SJSA1 (cell line): ENCODE data around the gene DYNC2H1. TPM values are rescaled to one million over a fixed set of nuclear protein-coding genes. Genes with fewer than 3 reads are reported as not detected.
A peak's percentile ranks its signal among the peaks of the same experiment; 100 is the strongest.

Experiments used
- DNase-seq, 2 experiments: peaks; one replicate each; pipeline ENCODE4 v3.0.0-alpha.2; 2015 to 2020; ENCODE audit warnings: low spot score in 2 of 2, low read depth in 1 of 2
- H3K27ac ChIP-seq: fragments of 250-450 bp; sonication (Bioruptor Pico); 2 replicates; pipeline ENCODE4 v1.5.1; 2020; ENCODE audit warnings: mild to moderate bottlenecking, moderate library complexity
- H3K27me3 ChIP-seq: fragments of 250-450 bp; sonication (Bioruptor Pico); replicated peaks from 2 replicates; pipeline ENCODE4 v1.5.1; 2020; ENCODE audit warnings: mild to moderate bottlenecking, moderate library complexity
- H3K36me3 ChIP-seq: fragments of 250-450 bp; sonication (Bioruptor Pico); 2 replicates; pipeline ENCODE4 v1.5.1; 2020; ENCODE audit warnings: mild to moderate bottlenecking
- H3K4me1 ChIP-seq: fragments of 250-450 bp; sonication (Bioruptor Pico); replicated peaks from 2 replicates; pipeline ENCODE4 v1.6.1; 2021; ENCODE audit warnings: mild to moderate bottlenecking
- H3K4me3 ChIP-seq: fragments of 250-450 bp; sonication (Bioruptor Pico); 2 replicates; pipeline ENCODE4 v1.5.1; 2020; ENCODE audit warnings: mild to moderate bottlenecking
- H3K9me3 ChIP-seq: fragments of 250-450 bp; sonication (Bioruptor Pico); replicated peaks from 2 replicates; pipeline ENCODE4 v1.5.1; 2020; ENCODE audit warnings: mild to moderate bottlenecking
- total RNA-seq: library from RNA; depleted of rRNA; stranded (reverse); fragments of >200 nt; shearing (Covaris generic); gene quantifications from 2 replicates; pipeline ENCODE4 v1.2.3, GENCODE V29; 2014

DYNC2H1 gene
- total RNA-seq, 1 experiment from 2014 or later: 2.2 TPM

DNA sequence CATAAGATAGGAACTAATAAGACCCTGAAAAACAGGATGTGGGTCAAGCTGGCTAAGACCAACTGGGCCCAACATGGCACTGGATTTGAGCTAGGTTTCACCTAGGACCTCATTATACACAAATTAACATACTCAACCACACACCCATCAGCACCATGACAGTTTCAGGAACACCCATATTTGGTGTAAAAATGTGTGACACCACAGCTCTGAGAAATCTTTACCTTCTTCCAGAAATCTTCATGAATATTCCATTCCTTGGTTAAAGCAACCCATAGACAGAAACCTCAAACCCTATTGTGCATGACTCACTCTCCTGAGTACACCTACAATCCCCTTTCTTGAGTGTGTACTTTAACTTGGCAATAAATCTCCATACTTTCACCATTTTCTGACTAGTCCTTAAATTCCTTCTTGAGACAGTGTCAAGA lies 378.8 kb downstream of the DYNC2H1 start:
- DNase-seq: no peak
- no peaks in the 10 kb centered on the region for H3K9me3 ChIP-seq

DNA sequence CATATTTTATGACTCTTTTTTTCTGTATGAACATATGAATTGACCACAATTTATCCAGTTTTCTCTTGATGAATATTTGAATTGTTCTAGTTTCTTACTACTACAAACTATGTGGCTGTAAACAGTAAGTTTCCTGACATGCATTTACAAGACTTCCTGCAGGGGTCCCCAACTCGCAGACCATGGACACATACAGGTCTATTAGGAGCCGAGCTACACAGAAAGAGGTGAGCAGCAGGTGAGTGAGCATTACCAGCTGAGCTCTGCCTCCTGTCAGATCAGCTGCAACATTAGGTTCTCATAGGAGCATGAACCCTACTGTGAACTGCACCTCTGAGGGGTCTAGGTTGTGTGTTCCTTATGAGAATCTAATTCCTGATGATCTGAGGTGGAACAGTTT lies 379.4 kb downstream of the DYNC2H1 start:
- no peaks in the 10 kb centered on the region for H3K4me1 ChIP-seq
- DNase-seq: no peak
- no peak overlapping the region for H3K4me3 ChIP-seq
- H3K36me3 ChIP-seq: no peaks in the 10 kb centered on the region
- no peaks in the 10 kb centered on the region for H3K27me3 ChIP-seq
- H3K9me3 ChIP-seq: no peaks in the 10 kb centered on the region
- H3K27ac ChIP-seq: no peak overlapping the region

More for the DNA sequence above, 378.8 kb downstream of the DYNC2H1 start:
- Histone ChIP-seq H3K36me3 (no peaks in the 10 kb centered on the region), H3K4me3 (no peak overlapping the region), H3K27me3 (no peaks in the 10 kb centered on the region), H3K4me1 (no peaks in the 10 kb centered on the region), H3K27ac (no peak overlapping the region)

DNA sequence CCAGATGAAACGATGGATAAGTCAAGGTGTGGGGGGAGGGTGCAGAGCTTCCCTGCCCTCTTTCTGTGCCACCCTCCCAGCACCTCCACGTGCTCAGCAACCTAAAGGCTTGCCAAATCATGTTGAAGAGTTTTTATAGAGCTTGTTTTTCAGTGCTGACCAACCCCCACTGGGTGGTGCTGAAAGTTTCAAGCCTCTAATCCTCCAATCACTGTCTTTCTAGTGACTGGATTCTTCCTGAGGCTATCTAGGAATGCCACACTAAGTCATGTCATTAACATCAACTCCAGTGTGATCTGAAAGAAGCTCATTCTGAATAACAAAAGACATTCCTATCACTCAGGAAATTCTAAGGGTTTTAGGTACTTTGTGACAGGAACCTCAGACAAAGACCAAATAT lies 382.6 kb downstream of the DYNC2H1 start:
- no peak overlapping the region for H3K27ac ChIP-seq
- H3K4me3 ChIP-seq: no peak overlapping the region
- DNase-seq: no peak
- H3K36me3 ChIP-seq: no peaks in the 10 kb centered on the region
- H3K9me3 ChIP-seq: no peaks in the 10 kb centered on the region
- no peaks in the 10 kb centered on the region for H3K27me3 ChIP-seq
- no peaks in the 10 kb centered on the region for H3K4me1 ChIP-seq

DNA sequence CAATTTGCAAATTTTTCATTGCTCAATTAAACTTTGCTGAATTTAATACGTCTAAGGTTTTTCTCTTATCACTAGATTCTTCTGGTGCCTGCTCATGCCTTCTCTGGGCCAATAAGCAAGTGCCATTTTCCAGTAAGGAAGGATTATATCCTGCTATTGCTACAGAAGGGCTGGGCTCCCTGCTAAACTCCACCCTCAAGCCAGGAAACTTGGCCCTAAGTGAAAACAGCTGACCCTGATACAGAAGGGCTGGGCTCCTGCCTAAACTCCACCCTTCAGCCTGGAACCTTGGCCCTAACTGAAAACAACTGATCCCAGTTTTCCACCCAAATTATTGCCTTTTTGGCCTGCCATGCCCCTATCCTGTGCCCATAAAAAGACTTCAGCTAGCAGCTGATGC lies 385.3 kb downstream of the DYNC2H1 start:
- H3K4me1 ChIP-seq: no peaks in the 10 kb centered on the region
- no peak for DNase-seq
- H3K36me3 ChIP-seq: no peaks in the 10 kb centered on the region
- H3K27me3 ChIP-seq: no peaks in the 10 kb centered on the region
- no peak overlapping the region for H3K4me3 ChIP-seq
- no peaks in the 10 kb centered on the region for H3K9me3 ChIP-seq
- H3K27ac ChIP-seq: no peak overlapping the region

DNA sequence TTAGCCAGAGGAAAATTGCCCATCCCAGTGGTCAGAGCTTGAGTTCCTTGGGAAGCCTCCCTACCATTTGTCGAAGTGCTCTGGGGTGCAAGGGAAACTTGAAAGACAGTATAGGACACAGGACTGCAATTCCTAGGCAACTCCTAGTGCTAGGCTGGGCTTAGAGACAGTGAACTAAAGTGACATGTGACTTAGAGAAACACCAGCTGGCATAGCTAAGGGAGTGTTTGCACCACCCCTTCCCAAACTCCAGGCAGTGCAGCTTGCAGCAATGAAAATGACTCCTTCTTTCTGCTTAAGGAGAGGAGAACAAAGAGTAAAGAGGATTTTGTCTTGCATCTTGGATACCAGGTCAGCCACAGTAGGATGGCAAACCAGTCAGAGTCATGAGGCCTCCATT lies 388.0 kb downstream of the DYNC2H1 start:
- no peak overlapping the region for H3K27ac ChIP-seq
- H3K36me3 ChIP-seq: no peaks in the 10 kb centered on the region
- H3K9me3 ChIP-seq: no peaks in the 10 kb centered on the region
- no peak for DNase-seq
- no peaks in the 10 kb centered on the region for H3K27me3 ChIP-seq
- H3K4me1 ChIP-seq: no peaks in the 10 kb centered on the region
- H3K4me3 ChIP-seq: no peak overlapping the region

DNA sequence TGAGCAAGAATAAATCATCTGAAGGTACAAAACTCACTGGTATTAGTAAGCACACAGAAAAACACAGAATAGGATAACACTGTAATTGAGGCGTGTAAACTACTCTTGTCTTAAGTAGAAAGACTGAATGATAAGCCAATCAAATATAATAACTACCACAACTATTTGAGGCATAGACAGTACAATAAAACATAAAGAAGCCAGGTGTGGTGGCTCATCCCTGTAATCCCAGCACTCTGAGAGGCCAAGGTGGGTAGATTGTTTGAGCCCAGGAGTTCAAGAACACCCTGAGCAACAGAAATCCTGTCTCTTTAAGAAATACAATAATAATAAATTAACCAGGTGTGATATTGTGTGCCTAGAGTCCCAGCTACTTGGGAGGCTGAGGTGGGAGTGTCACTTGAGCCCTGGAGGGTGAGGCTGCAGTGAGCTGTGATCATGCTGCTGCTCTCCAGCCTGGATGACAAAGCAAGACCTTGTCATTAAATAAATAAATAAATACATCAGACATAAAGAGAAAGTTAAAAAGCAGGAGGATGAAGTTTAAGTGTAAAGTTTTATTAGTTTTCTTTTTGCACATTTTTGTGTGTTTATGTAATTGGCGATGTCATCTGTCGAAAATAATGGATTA lies 390.6 kb downstream of the DYNC2H1 start:
- no peaks in the 10 kb centered on the region for H3K36me3 ChIP-seq
- no peaks in the 10 kb centered on the region for H3K4me1 ChIP-seq
- H3K9me3 ChIP-seq: no peaks in the 10 kb centered on the region
- no peaks in the 10 kb centered on the region for H3K27me3 ChIP-seq
- no peak for DNase-seq
- no peak overlapping the region for H3K4me3 ChIP-seq
- no peak overlapping the region for H3K27ac ChIP-seq

DNA sequence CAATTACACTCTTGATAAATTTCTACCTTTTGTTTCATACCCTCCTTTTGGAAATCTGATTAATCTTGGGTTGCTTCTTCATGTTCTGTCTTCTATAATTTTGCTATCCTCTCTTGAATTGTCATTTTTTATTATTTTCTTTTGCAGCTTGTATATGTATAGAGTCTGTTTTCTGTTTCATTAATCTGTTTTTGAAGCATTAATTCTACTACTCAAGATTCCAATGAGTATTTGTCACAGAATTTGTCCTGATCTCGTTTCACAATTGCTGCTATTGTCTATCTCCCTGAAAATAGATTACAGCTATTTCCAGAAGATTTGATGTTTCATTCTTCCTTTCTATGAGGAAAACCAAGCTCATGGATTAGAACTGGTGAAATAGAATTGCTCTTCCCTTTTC lies 406.1 kb downstream of the DYNC2H1 start:
- no peak overlapping the region for H3K27ac ChIP-seq
- H3K27me3 ChIP-seq: no peaks in the 10 kb centered on the region

DNA sequence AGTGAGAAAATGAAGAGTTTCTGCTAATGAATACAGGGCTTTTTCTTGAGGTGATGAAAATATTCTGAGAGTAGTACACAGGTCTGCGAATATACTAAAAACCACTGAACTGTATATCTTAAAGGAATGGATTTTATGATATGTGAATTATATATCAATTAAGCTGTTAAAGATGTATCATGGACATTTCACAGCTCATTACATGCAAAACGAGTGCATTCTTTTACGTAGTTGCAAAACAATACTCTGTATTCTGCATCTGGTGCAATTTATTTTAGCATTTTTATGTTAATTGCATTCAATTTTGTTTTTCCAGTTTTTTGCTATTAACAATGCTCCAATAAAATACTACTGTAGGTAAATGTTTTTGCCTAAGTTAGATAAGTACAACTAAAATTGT lies 411.6 kb downstream of the DYNC2H1 start:
- no peak for DNase-seq
- Histone ChIP-seq H3K27ac (no peak overlapping the region), H3K36me3 (no peaks in the 10 kb centered on the region), H3K27me3 (no peaks in the 10 kb centered on the region), H3K4me1 (peaks cover 10% of the 10 kb centered on the region), H3K4me3 (no peak overlapping the region), H3K9me3 (no peaks in the 10 kb centered on the region)

More for the DNA sequence above, 406.1 kb downstream of the DYNC2H1 start:
- H3K36me3 ChIP-seq: no peaks in the 10 kb centered on the region
- no peak for DNase-seq
- H3K4me1 ChIP-seq: no peaks in the 10 kb centered on the region
- no peaks in the 10 kb centered on the region for H3K9me3 ChIP-seq
- no peak overlapping the region for H3K4me3 ChIP-seq

DNA sequence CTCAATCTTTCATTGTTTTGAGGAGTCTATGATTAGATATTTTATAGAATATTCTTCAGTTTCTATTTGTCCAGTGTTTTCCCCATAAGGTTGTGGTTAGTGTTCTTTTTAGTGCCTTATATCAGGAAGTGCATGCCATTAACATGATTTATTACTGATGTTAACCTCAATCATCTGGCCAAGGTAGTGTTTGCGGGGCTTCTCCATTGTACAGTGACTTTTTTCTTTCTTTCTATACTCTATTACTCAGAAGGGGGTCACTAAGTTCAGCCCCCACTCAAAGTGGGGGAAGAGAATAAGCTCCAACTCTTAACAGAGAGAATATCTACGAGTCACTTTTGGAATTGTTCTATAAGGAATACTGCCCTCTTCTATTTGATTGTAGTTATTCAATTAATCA lies 415.8 kb downstream of the DYNC2H1 start:
- Histone ChIP-seq H3K27ac (peak overlapping the region; percentile 25; the same call in 1 of the 2 replicates), H3K4me1 (peaks cover 30% of the 10 kb centered on the region), H3K9me3 (no peaks in the 10 kb centered on the region), H3K36me3 (no peaks in the 10 kb centered on the region), H3K27me3 (no peaks in the 10 kb centered on the region), H3K4me3 (no peak overlapping the region)
- peak in 1 of 2 experiments; percentile 27 for DNase-seq

DNA sequence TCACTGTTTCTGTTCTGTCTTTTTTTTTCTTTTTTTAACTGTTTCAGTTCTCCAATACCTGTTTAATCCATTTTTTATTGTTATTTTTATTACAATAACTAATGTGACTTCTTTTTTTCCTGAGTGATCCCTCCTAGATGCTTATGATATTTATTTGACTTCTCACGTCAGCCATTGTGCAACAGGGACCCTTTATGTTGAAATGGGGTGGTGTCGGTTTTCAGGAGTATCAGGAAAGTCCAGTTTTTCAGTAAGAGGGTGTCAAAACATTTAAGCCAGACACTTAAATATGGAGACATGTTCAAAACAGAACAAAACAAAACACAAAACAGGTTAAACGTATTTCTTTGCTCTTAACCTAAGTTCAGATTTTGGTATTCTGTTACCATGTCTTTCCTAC lies 418.8 kb downstream of the DYNC2H1 start:
- no peak for DNase-seq
- Histone ChIP-seq H3K9me3 (no peaks in the 10 kb centered on the region), H3K4me1 (peaks cover 60% of the 10 kb centered on the region), H3K36me3 (no peaks in the 10 kb centered on the region), H3K27me3 (no peaks in the 10 kb centered on the region), H3K27ac (no peak overlapping the region), H3K4me3 (no peak overlapping the region)

DNA sequence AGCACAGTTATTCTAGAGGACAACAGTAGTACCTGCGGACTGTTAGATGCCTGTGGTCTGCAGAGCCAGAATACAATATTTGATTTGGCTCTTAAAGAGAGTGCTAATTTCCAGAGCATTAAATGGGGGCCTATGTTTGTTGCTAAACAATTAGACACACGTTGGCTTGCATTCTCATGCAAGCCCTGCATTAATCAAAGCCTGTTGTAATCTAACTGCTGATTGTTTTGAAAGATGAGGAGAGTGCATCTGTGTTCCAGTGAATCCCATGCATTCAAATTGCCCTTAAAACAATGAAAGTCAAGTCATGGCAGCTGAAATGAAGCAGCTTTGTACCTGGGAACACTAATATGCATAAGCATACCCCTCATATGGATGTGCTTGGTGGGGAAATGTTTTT lies 419.4 kb downstream of the DYNC2H1 start:
- H3K36me3 ChIP-seq: no peaks in the 10 kb centered on the region
- peak overlapping the region; percentile 84 for H3K27ac ChIP-seq
- peaks cover 63% of the 10 kb centered on the region for H3K4me1 ChIP-seq
- no peak for DNase-seq
- H3K27me3 ChIP-seq: no peaks in the 10 kb centered on the region
- H3K4me3 ChIP-seq: no peak overlapping the region
- H3K9me3 ChIP-seq: no peaks in the 10 kb centered on the region

DNA sequence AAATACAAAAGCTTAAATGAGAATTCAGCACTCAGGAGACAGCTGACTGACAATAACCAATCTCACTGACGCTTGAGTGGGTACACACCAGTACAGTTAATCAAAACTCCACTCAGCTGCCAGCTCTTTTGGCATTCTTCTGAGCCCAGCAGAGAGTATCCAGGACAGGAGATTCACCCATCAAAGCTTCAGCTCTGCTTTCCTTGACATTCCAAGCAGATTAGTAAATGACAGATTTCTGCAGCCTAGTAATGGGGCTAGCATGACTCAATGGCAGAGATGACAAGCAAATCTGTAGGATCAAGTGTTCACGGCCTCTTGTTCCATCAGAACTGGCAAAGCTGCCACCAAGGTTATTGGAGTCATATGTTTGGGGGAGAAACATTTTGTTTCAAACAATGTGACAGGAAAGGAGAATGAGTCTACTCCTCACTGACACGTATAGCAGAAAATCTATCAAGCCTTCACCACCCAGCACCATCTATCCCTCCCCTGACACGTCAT lies 420.0 kb downstream of the DYNC2H1 start:
- Histone ChIP-seq H3K27ac (peak overlapping the region; percentile 84), H3K36me3 (no peaks in the 10 kb centered on the region), H3K9me3 (no peaks in the 10 kb centered on the region), H3K27me3 (no peaks in the 10 kb centered on the region), H3K4me3 (no peak overlapping the region), H3K4me1 (peaks cover 63% of the 10 kb centered on the region)
- peak; percentile 63 to 65 for DNase-seq
